CD4-positive, alpha-beta T cell treated with Interferon alpha-2 for 1 hour (primary cell): ENCODE results near the gene TIMM13.
"Not testable (repeated sequence)": the region's sequence is repeated elsewhere in the genome, so short reads cannot be mapped to it uniquely, and the experiment has no call there.

Experiments used
- DNase-seq, 2 donors: peaks; one replicate each; pipeline ENCODE4 v3.0.0-alpha.2; 2020 to 2022

TIMM13 gene

GRCh38 chr19:2429917-2430535 lies 2.6 kb upstream of the TIMM13 start:
- no peak for DNase-seq

GRCh38 chr19:2428756-2429711 lies 1.6 kb upstream of the TIMM13 start:
- DNase-seq, result no peak

GRCh38 chr19:2428321-2428690 lies 920 bp upstream of the TIMM13 start:
- no peak for DNase-seq

GRCh38 chr19:2426611-2427428 lies 566 bp downstream of the TIMM13 start:
- DNase-seq, result peak; percentile 9 to 54

GRCh38 chr19:2425622-2426581 lies 1.5 kb downstream of the TIMM13 start:
- no peak for DNase-seq

- DNase-seq, result no peak
Observed at GRCh38 chr19:2424686-2425621, 2.4 kb downstream of the TIMM13 start.

GRCh38 chr19:2423915-2424685 lies 3.3 kb downstream of the TIMM13 start:
- no peak for DNase-seq

GRCh38 chr19:2423071-2423914 lies 4.1 kb downstream of the TIMM13 start:
- DNase-seq, result peak in 1 of 2 donors; percentile 8

GRCh38 chr19:2421581-2422306 lies 5.6 kb downstream of the TIMM13 start:
- DNase-seq, result no peak

GRCh38 chr19:2420490-2420889 lies 6.9 kb downstream of the TIMM13 start:
- DNase-seq, result no peak

GRCh38 chr19:2419754-2420153 lies 7.6 kb downstream of the TIMM13 start:
- DNase-seq, result no peak

- DNase-seq, result no peak
Observed at GRCh38 chr19:2417881-2418406, 9.4 kb downstream of the TIMM13 start.

GRCh38 chr19:2417436-2417835 lies 9.9 kb downstream of the TIMM13 start:
- not testable (repeated sequence) for DNase-seq

GRCh38 chr19:2416321-2417097 lies 10.9 kb downstream of the TIMM13 start:
- no peak for DNase-seq

- no peak for DNase-seq
Observed at GRCh38 chr19:2415973-2416319, 11.4 kb downstream of the TIMM13 start.

GRCh38 chr19:2415281-2415972 lies 12.0 kb downstream of the TIMM13 start:
- DNase-seq, result no peak

- no peak for DNase-seq
Observed at GRCh38 chr19:2413629-2414028, 13.8 kb downstream of the TIMM13 start.
